Epithelial cell of prostate (primary cell): ENCODE measurements around the gene SPAG16.

Experiments used
- DNase-seq: peaks from one replicate; pipeline ENCODE4 v3.0.0-alpha.2; 2011; ENCODE audit warnings: low read depth, low spot score
- H3K27ac ChIP-seq: fragments of 450-650 bp; 2 replicates; pipeline ENCODE4 v1.5.1; 2017; ENCODE audit warnings: mild to moderate bottlenecking

Gene SPAG16

GRCh38 chr2:214389334-214389733 is 1105.1 kb downstream of the SPAG16 start:
- DNase-seq, result no peak
- no peak overlapping the region for H3K27ac ChIP-seq

GRCh38 chr2:214393796-214394195 is 1109.5 kb downstream of the SPAG16 start:
- H3K27ac ChIP-seq, result no peak overlapping the region

GRCh38 chr2:214395040-214395439 is 1110.8 kb downstream of the SPAG16 start:
- H3K27ac ChIP-seq, result no peak overlapping the region
- peak; percentile 33 for DNase-seq

More at GRCh38 chr2:214393796-214394195, 1109.5 kb downstream of the SPAG16 start:
- no peak for DNase-seq

GRCh38 chr2:214401580-214401979 is 1117.3 kb downstream of the SPAG16 start:
- H3K27ac ChIP-seq, result no peak overlapping the region
- DNase-seq, result no peak

GRCh38 chr2:214410128-214410775 is 1126.0 kb downstream of the SPAG16 start:
- no peak overlapping the region for H3K27ac ChIP-seq
- no peak for DNase-seq

GRCh38 chr2:214410918-214411554 is 1126.8 kb downstream of the SPAG16 start, which contains the start of gene VWC2L:
TSS of gene VWC2L (plus strand) at chr2:214411054. CDS start at chr2:214414194, 3,140 bp downstream.
- DNase-seq, result peak; percentile 12
- H3K27ac ChIP-seq, result no peak within 1 kb of the TSS

GRCh38 chr2:214412679-214413078 is 1128.4 kb downstream of the SPAG16 start:
- DNase-seq, result no peak
- no peak overlapping the region for H3K27ac ChIP-seq

GRCh38 chr2:214436470-214436869 is 1152.2 kb downstream of the SPAG16 start:
- no peak for DNase-seq
- H3K27ac ChIP-seq, result no peak overlapping the region

- DNase-seq, result no peak
- no peak overlapping the region for H3K27ac ChIP-seq
Measured at GRCh38 chr2:214450118-214450894, 1166.0 kb downstream of the SPAG16 start.

- no peak for DNase-seq
- H3K27ac ChIP-seq, result no peak overlapping the region
Measured at GRCh38 chr2:214451516-214452275, 1167.4 kb downstream of the SPAG16 start.
